IPS DF 4.7 (cell line): ENCODE measurements around the gene ACACB.

Experiments used
- DNase-seq: peaks from one replicate; pipeline ENCODE4 v3.0.0-alpha.2; 2013; ENCODE audit warnings: low spot score; ENCODE audit errors: extremely low read depth

Gene ACACB

GRCh38 chr12:109115758-109116610 lies at the start of gene ACACB:
ACACB (plus strand) TSS chr12:109116587; CDS start chr12:109139406, 22,819 bp downstream.
- DNase-seq, result no peak

GRCh38 chr12:109069307-109070271 lies 46.8 kb upstream of the ACACB start:
- DNase-seq, result peak; percentile 28

GRCh38 chr12:109074866-109075265 lies 41.5 kb upstream of the ACACB start:
- no peak for DNase-seq

- DNase-seq, result no peak
Measured at GRCh38 chr12:109082751-109083150, 33.6 kb upstream of the ACACB start.

- no peak for DNase-seq
Measured at GRCh38 chr12:109084425-109084824, 32.0 kb upstream of the ACACB start.

- DNase-seq, result no peak
Measured at GRCh38 chr12:109085590-109085989, 30.8 kb upstream of the ACACB start.

GRCh38 chr12:109087250-109087649 lies 29.1 kb upstream of the ACACB start:
- DNase-seq, result no peak

- no peak for DNase-seq
Measured at GRCh38 chr12:109088818-109089217, 27.6 kb upstream of the ACACB start.

GRCh38 chr12:109089683-109090082 lies 26.7 kb upstream of the ACACB start:
- no peak for DNase-seq

GRCh38 chr12:109092497-109093021 lies 23.8 kb upstream of the ACACB start:
- DNase-seq, result no peak

GRCh38 chr12:109093022-109093918 lies 23.1 kb upstream of the ACACB start, which contains the start of gene ALKBH2:
ALKBH2 (minus strand) TSS chr12:109093472; CDS start chr12:109092786, 686 bp downstream.
- no peak for DNase-seq

GRCh38 chr12:109097140-109097434 lies 19.3 kb upstream of the ACACB start:
- no peak for DNase-seq

- no peak for DNase-seq
Measured at GRCh38 chr12:109097435-109098182, 18.8 kb upstream of the ACACB start, which contains the start of gene UNG. UNG (plus strand) TSS chr12:109097597; CDS start chr12:109097680, 83 bp downstream.

- no peak for DNase-seq
Measured at GRCh38 chr12:109098183-109098604, 18.2 kb upstream of the ACACB start.

GRCh38 chr12:109098651-109099050 lies 17.7 kb upstream of the ACACB start:
- DNase-seq, result no peak

GRCh38 chr12:109099431-109100020 lies 16.9 kb upstream of the ACACB start:
- no peak for DNase-seq

GRCh38 chr12:109100741-109101140 lies 15.6 kb upstream of the ACACB start:
- DNase-seq, result no peak

GRCh38 chr12:109102491-109102890 lies 13.9 kb upstream of the ACACB start:
- no peak for DNase-seq

GRCh38 chr12:109105176-109105575 lies 11.2 kb upstream of the ACACB start:
- no peak for DNase-seq
